CD4-positive, alpha-beta T cell treated with Interleukin-4 for 4 hours (primary cell): ENCODE results near the gene WWP2.

Source experiments
- DNase-seq: peaks from one replicate; pipeline ENCODE4 v3.0.0-alpha.2; 2020

The WWP2 gene

DNA sequence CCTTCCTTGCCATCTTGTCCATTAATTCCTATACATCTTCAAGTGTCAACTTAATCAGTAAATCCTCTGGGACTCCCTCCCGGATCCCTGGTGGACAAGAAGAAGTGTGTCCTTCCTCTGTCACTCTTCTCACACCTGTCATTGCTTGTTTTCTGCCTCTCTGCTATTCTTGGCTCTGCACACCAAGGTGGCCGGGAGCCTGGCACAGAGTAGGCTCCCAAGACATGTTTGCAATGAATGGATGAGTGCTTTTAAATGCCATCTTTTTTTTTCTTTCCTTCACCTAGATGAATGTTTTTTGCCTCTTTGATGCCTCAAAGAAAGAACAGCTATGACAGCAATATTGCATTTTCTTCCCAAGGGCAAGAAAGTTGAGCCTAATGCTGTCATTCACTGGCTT, 131.0 kb downstream of the WWP2 start:
- no peak for DNase-seq

GRCh38 chr16:69894676-69895075, 132.5 kb downstream of the WWP2 start:
- no peak for DNase-seq

DNA sequence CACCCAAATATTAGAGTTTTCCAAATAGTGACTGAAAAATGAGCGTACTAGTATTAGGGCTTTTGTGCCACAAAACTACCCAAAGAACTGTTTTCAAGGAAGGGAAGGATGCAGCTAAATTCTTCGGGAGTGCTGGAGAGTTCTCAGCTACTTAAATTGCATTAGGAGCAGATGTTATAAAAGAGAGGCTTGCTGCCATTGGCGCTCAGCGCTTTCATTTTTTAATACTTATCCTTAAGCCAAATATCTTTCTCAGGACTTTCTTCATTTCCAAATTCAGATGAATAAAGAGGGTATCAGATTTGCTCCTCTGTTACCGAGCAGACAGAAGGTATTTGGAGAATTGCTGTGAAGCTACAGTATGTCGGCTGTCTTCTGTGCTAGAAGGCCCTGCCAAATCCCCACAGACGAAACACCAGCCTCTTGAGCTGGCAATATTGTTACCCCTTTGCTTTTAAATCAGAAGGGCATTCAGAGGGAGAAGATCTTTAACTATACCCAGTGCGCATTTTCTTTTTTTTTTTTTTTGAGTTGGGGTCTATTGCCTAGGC, 141.8 kb downstream of the WWP2 start:
- DNase-seq, result no peak

GRCh38 chr16:69904495-69905170, 142.5 kb downstream of the WWP2 start:
- no peak for DNase-seq

DNA sequence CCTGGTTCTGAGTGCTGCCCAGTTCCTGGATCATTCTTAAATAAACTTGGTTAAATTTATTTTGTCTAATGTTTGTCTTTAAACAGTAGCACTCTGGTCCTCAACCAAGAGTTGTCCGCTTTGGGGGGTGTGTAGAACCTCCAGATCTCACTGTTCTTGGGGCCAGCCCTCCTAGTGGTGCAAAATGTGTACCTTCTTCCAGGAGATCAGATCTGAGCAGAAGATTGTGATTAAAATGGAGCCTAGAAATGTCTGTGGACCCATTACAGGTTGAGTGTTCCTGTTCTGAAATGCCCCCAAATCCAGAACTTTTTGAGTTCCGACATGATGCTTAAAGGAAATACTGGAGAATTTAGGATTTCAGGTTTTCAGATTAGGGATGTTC, 143.0 kb downstream of the WWP2 start:
- no peak for DNase-seq

DNA sequence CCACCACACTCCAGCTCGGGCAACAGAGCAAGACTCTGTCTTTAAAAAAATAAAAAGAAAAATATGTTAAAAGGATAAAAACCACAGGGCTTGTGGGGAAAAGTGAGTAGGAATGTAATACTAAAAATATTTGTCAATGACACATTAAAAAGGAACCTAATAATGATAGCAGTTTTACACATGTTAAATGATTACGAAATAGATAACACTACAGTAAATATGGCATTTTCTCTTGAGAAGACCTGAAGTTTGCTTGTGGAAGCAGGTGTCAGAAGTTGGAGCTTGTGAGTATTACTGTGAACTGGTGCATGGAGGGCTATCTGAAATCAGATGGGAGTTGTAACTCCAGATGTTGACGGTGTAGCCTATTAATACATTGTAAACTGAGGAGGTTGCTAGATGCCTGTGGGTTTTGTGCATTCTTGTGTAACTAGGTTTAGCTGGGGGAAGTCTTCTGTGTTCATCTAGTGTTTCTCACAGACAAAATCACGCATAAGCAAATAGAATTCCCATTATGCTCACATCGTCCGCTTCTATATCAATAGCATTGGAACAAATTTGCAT, 144.8 kb downstream of the WWP2 start:
- no peak for DNase-seq

- DNase-seq, result no peak
Measured at GRCh38 chr16:69909043-69909442, 146.9 kb downstream of the WWP2 start.

GRCh38 chr16:69909760-69910159, 147.6 kb downstream of the WWP2 start:
- no peak for DNase-seq

- DNase-seq, result no peak
Measured at GRCh38 chr16:69910964-69911363, 148.8 kb downstream of the WWP2 start.

GRCh38 chr16:69916462-69916861, 154.3 kb downstream of the WWP2 start:
- no peak for DNase-seq

DNA sequence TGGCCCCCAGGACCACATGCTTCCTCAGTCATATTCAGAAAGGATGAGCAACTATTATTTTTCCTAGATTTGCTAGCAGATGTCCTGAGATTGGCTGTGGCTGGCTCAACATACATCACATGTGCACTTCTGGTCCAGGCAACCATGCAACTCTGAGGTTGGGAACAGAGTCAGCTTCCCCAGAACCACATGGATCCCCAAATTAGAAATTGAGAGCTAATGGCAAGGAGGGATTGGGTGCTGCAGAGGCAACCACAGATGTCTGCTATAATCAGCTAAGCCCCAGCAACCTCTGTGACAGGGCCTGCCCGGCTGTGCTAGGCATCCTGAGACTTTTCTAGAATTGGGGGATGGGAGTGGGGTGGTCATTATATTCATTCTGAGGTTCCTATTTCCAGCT, 155.2 kb downstream of the WWP2 start:
- DNase-seq, result no peak

DNA sequence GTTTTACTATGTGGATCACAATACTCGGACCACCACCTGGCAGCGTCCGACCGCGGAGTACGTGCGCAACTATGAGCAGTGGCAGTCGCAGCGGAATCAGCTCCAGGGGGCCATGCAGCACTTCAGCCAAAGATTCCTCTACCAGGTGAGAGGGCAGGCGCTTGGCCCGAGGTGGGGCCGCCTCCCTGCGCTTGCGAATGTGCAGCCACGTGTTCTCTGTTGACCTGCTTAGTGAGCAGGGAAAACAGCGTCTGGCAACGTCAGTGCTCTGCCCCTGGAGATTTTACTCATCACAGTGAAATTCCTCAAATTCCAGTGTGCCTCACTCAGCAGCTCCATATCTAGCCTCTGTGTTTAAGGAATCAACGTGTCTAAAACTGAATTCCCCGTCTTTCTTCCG, 155.6 kb downstream of the WWP2 start:
- DNase-seq, result no peak

- DNase-seq, result no peak
Measured at GRCh38 chr16:69918241-69918640, 156.1 kb downstream of the WWP2 start.

GRCh38 chr16:69921127-69921526, 159.0 kb downstream of the WWP2 start:
- DNase-seq, result no peak

DNA sequence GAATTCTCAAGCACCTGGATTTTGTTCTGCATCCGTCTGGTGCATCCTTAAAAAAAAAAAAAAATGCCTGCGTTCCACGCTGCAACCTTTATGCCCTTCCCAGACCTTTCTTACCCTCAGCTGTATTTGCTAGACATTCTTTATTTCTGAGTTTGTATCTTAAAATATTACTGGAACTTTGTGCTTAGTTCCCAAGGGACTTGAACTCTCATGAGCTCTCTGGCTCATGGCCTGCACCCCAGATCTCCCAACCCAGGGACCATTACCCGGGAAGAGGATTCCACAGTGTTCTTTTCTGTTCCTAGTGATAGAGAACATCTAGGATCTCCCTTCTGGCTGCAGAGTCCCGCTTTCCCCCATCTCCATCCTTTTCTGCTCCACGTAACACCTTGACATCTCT, 160.1 kb downstream of the WWP2 start:
- DNase-seq, result no peak

DNA sequence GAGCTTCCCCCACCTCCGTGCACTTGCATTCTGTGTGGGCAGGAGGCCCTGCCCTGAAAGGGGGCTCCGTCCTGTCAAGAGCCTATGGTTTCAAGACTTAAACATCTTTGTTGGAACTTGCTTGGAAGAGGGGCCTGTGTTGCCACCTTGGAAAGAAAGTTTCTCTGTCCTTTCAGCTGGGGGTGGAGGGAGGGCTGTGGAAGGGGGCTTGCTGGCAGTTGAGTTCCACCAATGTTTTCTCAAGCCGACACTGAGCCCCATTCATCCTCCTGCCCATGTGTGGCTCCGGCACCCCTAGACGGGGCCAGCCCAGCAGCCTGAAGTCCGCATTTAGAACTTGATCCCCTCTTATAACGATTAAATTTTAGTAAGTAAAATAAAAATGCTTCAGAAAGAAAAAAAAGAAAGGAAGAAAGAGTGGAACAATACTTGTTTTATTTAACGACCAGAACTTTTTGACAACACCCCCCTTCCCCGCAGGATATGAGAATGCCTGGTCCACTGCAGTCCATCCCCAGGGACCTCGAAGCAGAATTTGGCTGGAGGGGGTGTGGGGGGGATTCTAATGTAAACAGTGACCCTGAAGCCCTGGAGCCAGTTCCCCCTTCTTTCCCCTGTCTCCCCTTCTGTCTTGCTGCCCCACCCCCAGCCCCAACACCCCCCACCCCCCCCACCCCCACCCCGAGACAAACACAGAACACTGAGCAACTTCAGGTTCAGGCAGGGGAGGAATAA, 162.1 kb downstream of the WWP2 start:
- no peak for DNase-seq

DNA sequence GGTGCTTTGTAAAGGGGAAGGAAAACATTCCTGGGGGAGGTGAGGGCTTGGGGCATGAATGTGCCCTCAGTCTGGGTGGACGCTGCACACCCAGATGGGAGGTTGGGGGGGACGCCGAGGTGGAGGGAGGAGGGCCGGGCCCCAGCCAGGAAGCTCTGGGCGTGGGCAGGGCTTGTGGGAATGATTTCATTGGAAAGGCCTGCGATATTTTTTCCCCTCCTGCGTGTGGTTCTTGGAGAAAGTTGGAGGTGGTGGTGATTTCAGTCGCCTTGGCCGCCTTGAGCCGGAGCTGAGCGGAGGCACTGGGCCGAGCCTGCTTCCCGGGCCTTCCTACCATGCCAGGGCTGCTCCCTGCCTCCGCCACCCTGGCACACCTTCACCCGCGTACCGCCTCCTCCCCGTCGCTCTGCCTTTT, 162.7 kb downstream of the WWP2 start:
- DNase-seq, result no peak

DNA sequence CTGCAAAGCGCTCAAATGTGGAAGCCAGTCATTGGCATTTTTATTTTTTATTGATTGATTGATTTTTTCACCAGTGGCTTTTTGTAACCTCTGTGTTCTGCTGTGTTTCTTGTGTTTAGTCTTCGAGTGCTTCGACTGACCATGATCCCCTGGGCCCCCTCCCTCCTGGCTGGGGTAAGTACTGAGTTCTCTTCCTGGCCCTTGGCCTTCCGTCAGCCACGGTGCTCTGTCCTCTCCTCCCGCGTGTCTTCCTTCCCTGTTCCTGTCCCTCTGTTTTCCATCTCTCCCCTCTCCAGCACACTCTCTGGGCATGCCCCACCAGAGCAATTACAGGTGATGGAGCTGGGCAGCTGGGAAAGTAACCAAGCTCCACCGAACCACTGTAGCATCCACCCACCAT, 163.2 kb downstream of the WWP2 start:
- no peak for DNase-seq

DNA sequence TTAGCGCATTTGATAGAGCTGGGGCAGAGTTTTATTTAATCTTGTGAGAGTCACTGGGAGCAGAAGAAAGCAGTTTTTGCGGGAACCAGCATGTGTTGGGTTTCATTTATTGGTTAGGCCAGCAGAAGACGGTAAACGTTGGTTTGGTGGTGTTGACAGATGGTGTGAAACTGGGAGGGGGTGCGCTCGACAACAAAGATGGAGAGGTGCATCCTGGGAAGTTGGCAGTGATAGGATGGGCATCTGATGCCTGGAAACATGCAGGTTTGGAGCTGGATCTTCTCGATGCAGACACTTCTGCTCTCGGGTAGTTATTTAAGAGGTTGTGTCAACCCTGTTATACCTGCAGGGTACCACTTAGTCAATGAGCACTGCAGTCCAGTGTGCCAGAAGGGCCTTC, 164.1 kb downstream of the WWP2 start:
- DNase-seq, result no peak

DNA sequence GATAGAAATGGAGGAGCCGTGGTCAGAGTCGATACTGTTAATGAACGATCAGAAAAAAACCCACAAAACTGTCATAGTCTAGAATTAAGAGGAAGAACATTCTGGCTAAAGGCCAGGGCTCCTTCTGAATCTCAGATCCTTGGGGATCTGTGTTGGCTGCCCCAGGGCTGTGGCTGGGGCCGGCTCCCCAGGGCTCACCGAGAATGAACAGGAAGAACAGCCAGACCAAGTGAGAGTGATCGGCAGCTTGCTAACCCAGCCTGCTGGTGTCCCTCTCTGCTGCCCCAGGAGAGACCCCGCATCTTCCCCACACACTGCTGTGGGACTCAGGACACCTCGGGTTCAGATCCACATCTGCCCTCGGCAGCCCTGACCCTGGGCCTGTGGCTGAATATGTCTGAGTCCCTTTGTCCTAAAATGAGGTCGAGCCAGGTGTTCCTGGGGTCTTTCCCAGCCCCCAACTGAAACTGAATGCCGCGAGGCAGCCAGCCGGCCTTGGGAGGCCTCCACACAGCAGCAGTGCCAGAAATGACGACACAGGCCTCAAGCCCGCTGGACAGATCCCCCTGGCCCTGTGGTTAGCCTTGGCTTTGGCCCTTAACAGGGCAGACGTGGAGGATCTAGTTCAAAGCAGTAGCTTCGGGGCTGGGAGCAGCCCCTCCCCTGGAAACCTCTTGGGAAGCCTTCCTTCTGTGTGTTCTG, 165.1 kb downstream of the WWP2 start:
- no peak for DNase-seq

DNA sequence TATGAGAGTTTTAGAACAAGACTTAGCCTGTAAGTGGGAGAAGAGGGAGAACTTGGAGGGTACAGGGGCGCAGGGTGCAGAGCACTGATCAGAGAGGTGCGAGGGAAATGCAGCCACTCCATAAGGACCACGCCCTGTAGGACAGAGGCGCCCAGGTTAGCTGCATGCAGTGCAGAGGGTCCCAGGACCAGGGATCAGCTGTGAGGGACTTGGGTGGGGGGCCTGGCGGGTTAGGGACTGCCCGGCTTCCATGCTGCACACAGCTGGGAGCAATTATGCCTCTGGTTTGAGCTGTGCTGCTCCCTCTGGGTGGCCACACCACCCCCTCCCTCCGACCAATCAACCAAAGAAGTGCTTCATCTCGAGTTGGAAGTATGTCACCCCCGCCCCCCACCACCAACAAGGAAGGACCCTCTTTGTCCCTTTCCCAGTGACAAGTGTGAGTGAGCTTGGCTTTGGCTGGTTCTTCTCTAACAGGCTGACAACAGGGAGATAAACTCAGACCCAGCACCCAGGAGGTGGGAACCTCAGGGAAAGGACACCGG, 166.8 kb downstream of the WWP2 start:
- no peak for DNase-seq

GRCh38 chr16:69929480-69929879, 167.3 kb downstream of the WWP2 start:
- DNase-seq, result no peak

- DNase-seq, result peak; percentile 56
Measured at GRCh38 chr16:69930117-69930776, 168.1 kb downstream of the WWP2 start.
